Activated CD4-positive, alpha-beta T cell treated with anti-CD3 and anti-CD28 coated beads for 4 hours (primary cell): ENCODE data around the gene KCNQ2.
"Not testable (repeated sequence)": the region's sequence is repeated elsewhere in the genome, so short reads cannot be mapped to it uniquely, and the experiment has no call there.

Source experiments
- DNase-seq, 2 donors: peaks; one replicate each; pipeline ENCODE4 v3.0.0-alpha.2; 2020

The KCNQ2 gene

DNA sequence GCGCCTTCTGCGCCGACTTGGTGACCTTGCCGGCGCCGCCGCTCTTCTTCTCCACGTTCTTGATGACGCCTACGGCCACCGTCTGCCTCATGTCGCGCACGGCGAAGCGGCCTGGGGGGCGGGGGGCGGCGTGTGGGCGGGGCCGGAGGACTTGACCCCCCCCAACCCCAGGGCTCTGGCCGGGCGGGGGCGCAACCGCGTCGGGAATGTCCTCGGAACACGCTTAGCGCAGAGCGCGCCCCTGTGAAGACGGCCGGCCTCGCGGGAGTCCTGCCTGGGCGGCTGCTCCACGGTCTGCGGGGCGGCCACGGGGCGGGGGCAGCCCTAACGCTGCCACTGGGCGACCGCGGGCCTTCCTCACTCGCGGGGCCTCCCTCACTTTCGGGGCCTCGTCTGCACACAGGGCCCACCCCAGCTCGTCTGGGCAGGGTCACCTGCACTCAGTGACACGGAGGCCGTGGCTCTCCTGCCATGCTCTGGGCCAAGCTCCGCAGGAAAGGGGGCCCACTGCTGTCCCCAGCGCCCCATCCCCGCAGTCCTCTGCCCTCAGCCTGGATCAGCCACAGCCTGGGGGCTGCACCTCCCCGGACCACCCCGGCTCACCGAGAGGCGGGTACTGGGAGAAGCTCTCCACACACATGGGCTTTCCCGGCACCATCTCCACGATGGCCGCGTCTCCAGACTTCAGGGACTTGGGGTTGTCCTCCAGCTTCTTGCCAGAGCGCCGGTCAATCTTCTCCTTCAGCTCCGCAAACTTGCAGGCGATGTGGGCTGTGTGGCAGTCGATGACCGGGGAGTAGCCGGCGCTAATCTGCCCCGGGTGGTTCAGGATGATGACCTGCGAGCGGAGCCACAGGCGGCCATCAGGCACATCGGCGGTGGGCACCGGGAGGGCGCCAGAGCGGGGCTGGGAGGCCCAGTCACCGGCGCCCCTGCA is 16.1 kb upstream of the KCNQ2 start:
- no peak for DNase-seq

DNA sequence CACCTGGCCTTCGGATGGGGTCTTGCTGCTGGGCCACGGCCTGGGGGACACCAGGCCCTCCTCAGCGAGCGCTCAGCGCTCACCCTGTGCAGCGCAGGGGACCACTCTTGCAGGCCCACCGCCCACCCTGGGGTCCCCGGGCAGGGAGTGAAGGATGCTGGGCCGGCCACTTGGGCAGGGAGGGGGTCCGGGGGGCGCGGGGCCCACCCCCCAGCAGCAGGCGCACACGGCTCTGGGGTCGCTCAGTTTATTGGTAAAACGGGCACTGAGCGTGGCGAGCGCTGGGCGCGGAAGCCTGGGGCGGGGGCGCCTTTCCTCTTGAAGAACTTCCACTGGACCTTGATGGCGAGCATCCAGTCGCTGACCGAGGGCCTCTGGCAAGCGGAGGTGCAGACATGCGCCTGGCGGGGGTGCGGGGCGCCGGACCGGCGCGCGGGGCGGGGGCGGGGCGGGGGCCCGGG is 15.4 kb upstream of the KCNQ2 start:
- no peak for DNase-seq

DNA sequence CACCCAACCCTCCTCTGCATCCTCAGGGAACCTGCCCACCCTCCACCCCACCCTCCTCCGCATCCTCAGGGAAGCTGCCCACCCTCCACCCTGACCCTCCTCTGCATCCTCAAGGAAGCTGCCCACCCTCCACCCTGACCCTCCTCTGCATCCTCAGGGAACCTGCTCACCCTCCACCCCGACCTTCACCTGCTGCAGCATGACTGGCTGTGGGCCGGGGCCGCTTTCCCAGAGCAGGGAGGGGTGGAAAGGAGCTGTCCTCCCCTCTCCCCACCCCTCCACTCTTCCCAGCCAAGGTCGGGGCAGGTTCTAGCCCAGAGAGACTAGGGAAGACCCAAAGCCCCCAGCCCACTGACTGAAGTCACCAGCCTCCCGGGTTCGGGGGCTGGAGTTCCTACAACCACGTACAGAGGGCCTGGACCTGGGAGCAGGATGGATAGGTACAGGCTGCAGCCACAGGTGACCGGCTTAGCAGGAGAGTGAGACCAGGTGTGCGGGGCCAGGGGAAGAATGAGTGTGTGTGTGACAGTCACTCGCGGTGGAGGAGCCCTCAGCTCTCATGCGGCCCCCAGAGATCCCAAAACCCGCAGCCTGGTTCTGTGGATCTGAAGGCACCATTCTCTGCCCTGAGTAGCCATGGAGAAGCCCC is 14.8 kb upstream of the KCNQ2 start:
- no peak for DNase-seq

DNA sequence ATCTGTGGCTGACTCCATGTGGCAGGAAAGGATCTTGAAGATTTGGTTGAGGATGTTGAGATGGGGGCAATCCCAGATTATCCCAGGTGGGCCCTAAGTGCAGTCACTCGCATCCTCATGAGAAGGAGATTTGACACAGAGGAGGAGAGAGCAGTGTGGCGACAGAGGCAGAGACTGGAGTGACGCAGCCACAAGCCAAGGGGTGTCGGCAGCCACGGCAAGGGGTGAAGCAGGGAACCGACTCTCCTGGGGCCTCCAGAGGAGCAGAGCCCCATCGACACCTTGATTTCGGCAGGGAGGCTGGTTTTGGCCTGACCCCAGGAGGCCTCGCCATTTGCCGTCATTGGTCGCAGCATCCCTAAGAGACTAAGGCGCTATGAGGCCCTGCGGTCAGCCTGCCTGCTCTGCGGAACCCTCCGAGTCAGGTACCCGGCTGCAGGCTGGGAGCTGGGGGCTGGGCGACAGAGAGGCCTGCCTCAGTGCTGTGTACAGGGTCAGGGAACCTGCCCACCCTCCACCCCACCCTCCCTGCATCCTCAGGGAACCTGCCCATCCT is 13.9 kb upstream of the KCNQ2 start:
- DNase-seq: no peak

DNA sequence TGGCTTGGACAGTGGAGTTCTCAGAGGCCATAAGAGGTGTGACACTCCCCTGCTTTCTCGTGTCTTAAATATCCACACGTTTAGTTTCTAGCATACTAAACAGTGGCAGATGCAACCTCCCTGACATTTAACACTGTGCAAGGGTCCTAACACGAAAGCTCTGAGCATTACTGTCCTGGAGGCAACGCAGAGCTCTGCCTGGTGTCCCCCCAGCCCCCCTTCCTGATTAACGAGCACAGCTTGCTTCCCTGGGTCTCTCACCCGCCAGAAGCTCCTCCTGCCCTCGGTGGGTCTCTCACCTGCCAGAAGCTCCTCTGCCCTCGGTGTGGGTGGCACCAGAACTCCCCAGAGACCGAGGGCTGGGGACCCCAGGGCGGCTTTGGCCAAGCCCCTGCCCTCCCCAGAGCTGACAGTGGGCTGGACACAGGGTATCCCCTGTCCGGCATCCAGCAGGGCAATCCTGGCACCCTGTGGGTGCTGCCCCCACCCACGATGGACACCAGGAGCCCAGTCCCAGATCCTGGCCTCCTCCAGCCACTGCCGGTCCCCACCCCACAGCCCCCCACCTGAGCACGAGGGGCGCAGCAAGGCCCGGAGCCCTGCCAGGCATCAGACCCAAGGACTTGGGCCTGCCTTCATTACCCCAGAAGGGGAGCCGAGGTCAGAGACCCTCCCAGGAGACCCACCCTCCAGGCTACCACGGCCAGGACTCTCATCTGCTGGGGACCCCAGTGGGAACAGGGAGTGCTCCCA is 12.4 kb upstream of the KCNQ2 start:
- DNase-seq: no peak

DNA sequence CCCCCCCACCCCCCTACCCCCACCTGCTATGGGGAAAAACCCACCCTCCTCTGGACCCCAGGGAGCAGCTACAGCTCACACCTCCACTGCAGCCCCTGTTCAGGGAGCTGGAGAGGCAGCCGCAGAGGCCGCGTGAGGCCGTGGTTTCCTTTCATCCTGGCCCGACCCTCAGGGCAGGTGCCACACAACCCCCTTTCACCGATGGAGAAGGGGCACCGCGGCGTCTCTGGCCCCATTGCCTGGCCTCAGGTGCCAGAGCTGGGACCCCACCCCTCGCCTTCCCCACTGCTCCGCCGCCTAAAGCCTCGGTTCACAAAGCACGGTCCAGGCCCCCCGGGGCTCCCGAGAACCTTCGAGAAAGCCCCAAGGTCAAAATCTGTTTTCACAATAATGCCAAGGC is 11.8 kb upstream of the KCNQ2 start:
- DNase-seq: no peak

DNA sequence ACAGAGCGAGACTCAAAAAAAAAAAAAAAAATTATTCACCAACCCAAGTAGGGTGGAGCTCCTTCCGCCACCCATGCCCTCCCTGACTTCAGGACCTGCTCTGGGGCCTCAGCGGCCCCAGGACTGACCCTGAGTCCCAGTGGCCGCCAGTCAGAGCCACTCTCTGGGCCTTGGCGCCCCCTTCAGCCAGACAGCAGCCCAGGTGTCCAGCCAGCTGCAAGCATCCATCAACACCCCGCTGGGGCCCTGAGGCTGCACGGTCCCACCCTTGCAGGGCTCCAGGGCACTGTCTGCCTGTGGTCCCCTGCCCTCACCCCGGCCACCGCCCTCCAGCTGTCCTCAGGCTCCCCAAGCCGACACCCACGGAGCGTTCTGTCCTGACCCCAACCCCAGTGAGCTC is 11.4 kb upstream of the KCNQ2 start:
- DNase-seq: no peak

DNA sequence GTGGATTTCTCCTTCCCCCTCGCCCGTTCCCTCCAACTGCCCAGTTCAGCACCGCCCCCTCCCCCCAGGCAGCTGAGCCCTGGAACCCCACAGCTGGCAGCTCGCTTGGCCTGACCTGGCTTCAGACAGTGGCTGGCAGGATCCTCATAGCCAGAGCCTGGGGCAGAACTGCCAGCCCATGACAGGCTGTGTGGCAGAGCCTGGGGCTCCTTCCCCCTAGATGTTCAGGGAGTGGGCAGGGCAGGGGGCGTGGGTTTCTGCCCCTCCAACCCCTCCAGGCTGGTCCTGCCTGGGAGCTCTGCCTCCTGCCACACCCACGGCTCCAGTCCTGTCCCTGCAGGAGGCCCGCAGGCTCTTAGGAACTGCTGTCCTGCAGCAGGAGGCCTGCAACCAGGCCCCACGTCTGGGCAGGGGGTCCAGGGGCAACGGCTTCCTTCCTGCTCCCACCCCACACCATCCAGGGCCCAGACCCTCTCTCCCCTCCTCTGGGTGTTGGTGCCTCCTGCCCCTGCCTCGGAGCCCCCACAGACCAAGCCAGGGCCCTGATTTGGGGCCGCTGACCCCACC is 9.6 kb upstream of the KCNQ2 start:
- DNase-seq: no peak

DNA sequence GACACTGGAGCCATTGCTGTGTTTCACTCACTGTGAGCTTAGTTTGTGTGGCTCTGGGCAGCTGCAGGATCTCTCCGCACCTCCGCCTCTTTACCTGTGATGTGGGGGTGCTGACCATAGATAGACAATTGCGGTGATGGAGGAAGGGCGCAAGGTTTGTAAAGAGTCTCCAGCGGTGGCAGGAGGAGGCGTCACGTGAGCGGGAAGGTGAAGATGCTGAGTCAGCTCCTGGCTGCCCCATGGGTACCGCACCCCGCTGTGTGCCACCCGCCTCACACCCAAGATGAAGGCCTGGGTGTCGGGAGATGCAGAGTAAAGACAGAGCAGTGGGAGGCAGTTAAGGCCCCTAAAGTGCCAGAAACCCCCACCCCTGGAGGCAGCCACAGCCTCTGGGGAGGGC is 9.0 kb upstream of the KCNQ2 start:
- no peak for DNase-seq

DNA sequence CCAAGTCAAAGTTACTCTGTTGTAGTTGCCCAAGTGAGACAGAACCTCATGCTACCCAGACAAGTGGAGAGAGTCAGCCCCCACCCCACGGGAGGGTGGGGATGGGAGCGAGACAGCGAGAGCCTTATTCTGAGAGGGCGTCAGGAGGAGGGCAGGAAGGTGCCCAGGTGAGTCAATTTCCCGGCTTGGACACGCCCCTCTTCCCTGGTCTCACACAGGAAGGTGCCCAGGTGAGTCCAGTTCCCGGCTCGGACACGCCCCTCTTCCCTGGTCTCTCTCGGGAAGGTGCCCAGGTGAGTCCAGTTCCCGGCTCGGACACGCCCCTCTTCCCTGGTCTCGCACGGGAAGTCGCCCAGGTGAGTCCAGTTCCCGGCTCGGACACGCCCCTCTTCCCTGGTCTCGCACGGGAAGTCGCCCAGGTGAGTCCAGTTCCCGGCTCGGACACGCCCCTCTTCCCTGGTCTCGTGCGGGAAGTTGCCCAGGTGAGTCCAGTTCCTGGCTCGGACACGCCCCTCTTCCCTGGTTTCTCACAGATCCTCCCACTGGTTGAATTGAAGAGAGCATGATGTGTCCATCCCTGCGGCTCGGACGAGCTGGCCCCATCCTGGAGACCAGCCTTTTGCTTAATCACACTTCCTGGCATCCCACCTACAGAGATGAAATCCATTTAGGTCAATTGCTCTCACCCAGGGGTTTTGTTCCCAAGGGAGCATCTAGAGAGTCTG is 7.4 kb upstream of the KCNQ2 start:
- DNase-seq: not testable (repeated sequence)

DNA sequence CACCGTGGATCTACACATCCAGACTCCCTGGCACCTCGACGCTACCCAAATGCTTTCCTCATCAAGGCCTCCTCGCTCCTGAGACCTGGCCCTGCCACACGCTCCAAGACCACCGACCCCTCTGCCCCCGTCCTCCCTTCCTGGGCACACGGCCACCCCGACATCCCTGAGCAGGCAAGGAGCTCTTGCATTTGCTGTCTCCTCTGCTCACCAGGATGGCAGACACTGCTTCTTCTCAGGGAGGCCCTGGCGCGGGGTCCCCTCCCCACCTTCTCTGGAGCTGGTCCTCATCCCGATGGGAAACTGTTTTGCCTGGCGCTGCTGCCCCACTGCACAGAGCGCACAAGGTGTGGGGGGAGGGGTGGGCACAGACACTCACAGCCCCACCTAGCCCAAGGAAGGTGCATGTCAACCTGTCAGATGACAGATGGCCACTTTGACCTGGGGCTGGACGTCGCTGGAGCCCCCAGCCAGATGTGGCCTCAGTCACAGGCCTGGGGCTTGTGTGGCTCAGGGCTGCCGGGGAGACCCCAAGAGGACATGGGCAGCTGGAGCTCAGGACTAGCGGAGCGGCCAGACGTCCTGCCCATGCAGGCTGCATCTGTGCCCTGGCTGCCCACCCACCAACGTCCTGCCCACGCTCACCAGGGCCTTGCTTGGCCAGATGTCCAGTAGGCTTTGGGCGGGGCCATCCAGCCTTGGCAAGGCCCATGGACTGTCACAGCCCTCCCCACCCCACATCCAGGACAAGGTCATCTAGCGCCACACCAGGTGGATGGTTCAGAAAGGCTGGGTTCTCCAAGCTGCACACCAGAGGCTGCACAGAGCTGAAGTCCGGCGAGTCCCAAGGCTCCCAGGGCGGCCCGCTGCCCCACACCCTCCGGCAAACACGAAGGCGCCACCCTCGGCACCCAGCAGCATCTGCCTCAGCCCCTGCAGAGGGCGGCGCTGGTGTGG is 6.2 kb upstream of the KCNQ2 start:
- DNase-seq: no peak

DNA sequence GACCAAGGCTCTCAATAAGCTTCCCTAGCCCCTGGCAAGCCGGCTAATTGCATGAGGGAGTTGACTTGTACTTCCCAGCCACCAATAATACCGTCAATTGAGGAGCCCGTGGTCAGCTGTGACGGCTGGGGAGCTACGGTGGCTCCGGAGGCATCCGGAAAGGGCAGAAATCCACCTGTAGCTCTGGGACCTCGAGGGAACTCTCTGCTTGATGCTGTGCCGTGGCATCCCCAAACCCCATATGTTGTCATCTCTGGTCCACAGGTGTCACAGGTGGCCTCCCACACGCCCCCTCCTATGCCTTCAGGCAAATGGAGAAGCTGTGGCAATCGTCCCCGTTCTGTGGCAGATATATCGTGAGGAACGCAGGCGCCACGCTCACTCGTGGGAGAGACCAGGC is 5.5 kb upstream of the KCNQ2 start:
- DNase-seq: no peak

DNA sequence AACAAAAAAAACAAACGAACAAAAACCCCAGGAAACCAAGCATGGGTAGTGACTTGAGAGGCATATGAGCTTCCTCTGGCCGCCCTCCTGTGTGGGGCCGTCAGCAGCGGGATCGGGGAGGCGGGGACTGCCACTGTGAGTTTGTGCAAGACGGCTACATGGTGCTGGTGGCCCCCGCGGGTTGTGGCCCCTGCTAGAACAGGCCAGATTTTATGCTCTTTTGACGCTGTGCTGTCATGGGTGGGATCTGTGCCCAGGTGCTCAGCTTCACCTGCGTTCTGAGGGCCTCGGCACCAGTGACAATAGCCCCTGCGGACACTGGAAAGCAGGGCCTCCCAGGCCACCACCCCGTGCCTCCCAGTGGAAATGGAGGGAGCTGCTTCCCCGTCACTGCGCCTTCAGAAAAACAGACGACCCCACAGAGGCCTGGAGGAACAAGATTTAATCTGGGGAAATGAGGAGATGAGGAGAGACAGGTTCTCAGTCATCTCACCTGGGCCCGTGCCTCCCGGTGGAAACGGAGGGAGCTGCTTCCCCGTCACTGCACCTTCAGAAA is 4.7 kb upstream of the KCNQ2 start:
- no peak for DNase-seq

DNA sequence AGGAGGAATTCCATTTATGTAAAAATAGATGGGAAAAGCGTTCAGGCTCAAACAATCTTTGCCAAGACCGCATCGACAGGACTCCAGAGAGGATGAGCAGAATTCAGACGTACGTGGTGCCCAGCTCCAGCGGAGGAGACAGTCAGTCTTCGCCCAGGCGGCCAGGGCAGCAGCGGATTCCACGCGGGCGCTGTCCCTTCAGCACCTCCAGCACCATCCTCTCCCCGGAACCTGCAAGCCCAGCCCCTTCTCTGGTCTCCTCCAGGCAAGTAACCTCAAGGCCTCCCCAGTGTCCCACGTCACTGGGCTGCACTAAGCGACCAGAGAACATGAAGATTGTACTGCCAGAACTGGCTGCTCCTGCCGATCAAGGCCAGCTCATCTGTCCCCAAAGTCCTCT is 2.8 kb upstream of the KCNQ2 start:
- no peak for DNase-seq

DNA sequence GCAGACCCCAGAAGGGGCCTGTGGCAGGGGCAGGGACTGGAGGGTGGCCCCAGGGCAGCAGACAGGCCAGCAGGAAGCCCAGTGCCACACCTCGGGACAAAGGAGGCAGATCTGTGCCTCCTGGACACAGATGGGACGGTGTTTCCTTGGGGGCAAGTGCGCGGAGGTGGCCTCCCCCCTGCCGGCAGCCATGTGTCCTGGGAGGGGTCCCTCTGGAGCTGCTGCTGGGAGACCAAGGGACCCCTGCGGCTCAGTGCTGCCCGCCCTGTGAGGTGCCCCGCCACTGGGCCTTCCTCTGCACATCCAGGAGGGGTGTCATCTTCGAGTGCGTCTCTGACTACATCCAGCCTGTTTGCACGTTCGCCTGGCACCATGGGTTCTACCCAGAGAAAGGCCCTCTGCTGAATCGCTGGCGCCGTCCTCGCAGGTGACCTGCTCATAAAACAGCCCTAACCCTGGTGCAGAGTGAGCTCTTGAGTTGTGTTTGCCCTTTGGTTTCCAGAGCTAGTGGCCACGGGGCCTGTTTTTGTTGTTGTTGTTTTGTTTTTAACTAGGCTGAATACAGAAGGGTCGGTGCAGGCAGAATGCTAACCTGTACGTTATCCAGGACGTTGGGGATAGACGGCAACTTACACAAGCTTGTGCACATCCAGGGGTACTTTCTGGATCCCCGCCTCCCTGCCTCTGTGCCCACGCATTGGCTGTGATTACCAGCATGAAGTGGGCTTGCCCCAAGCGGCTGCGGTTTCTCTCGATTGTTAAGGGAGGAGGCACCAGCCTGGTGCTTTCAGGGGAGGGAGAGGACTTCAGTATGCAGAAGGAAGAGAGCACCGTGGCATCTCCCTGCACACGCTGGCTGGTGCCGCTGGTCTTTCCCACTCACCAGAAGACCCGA is 1.3 kb upstream of the KCNQ2 start:
- DNase-seq: no peak

DNA sequence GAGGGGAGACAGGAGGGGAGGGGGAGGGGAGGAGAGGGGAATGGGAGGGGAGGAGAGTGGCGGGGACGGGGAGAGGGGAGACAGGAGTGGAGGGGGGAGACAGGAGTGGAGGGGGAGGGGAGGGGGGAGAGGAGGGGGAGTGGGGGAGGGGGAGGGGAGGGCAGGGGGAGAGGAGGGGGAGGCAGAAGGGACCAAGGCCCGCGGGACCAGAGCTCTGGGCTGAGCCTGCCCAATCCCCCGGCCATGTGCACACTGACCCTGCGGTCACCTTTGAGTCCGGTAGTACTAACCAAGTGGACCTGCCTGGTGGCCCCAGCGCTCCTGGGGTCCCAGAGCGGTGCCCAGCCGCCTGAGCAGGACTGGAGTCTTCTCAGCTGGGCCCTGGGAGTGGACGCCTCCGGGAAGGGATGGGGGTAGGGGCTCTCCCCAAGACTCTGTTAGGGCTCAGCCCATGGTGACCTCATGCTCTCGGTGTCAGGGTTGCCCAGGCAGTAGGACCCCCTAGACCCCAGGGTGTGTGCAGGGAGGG is 471 bp upstream of the KCNQ2 start:
- no peak for DNase-seq

DNA sequence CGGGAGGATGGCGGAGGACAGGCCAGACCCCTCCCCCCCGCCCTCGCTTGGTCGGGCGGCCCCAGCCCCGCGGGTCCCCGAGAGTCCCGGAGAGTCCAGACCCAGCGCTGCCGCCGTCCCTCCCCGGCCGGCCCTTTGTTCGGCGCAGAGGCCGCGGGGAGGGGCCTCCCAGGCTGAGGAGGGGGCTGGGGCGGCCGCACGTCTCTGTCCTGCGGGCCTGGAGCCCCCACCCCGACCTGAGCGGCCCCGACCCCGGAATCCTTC is 806 bp downstream of the KCNQ2 start:
- DNase-seq: no peak

DNA sequence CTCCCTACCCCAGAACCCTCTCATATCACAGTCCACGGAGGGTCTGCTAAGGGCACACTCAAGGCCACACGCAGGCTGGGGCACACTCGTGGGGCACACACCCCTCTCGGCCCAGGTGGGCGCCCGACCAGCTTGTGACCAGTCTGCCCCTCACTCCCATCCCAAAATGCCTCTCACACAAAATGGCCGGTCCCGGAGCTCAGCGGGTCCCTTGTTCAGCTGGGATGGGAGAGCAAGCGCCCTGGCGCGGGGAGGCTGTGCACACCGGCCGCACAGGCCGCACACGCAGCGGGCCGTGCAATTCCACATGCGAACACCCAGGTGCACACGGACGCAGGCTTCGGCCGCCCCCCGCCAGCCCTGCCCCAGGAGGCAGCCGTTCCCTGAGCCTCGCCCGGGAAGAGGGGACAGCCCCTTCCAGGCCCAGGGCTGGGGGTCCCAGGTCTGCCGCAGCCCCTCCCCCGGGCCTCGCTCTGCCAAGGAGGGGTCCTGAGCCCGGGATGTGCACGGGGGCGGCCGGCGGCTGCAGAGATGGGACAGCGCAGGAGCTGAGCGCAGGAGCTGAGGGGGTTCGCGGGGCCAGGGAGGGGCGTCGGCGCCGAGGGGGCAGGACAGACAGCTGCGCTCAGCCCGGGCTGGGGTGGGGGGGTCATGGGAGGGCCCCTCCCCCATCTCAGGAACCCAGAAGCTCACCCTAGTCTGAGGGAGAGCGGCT is 1.3 kb downstream of the KCNQ2 start:
- no peak for DNase-seq

DNA sequence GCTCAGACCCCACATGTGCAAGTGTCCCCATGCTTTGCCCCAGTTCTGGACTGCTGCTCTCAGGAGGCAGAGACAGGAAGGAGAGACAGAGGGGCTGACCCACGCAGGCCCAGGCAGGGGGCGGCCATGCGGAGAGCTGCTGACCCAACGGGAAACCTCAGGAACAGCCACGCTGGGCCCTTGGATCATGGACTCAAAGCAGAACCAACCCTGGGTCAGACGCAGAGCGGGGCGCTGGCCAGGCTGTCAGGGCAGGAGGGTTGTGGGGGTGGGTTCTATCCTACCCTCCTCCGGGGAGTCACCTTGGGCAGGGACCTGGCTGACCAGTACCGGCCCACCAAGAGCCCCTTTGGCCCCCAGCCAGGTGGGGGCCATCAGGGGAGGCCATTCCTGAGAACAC is 2.0 kb downstream of the KCNQ2 start:
- DNase-seq: no peak
